GM13976 (cell line): ENCODE results near the gene ROMO1.

Experiments used
- DNase-seq: peaks from one replicate; pipeline ENCODE4 v3.0.0; 2012; ENCODE audit warnings: low spot score
- CTCF ChIP-seq: IDR thresholded peaks from 2 replicates; pipeline ENCODE4 v1.5.1; 2012; ENCODE audit warnings: borderline replicate concordance, mild to moderate bottlenecking; ENCODE audit not compliant: insufficient read depth; ENCODE audit errors: extremely low read depth, missing control alignments, control extremely low read depth
- in situ Hi-C: fragments of 300-500 bp; cut with MboI; formaldehyde crosslinking; loops from one replicate; pipeline ENCODE4 v1.12.0; 2022; ENCODE audit warnings: low sequenced_read_pairs, mixed read lengths, inconsistent platforms; ENCODE audit not compliant: unreplicated experiment

Gene ROMO1

GRCh38 chr20:35731862-35732643 lies 32.8 kb downstream of the ROMO1 start:
- in situ Hi-C loops = no loop called here
- no peak for DNase-seq
- TF ChIP-seq CTCF = no peak

- in situ Hi-C loops = no loop called here
- TF ChIP-seq CTCF = no peak
- DNase-seq = no peak
Observed at GRCh38 chr20:35732644-35732982, 33.4 kb downstream of the ROMO1 start.

- DNase-seq = no peak
- no peak for TF ChIP-seq CTCF
- in situ Hi-C loops = no loop called here
Observed at GRCh38 chr20:35734374-35734773, 35.2 kb downstream of the ROMO1 start.

GRCh38 chr20:35734777-35735649 lies 35.8 kb downstream of the ROMO1 start:
- no peak for DNase-seq
- no peak for TF ChIP-seq CTCF
- in situ Hi-C loops = no loop called here

- no peak for TF ChIP-seq CTCF
- DNase-seq = no peak
- in situ Hi-C loops = no loop called here
Observed at GRCh38 chr20:35735826-35736470, 36.7 kb downstream of the ROMO1 start.

- no peak for DNase-seq
- TF ChIP-seq CTCF = no peak
- in situ Hi-C loops = no loop called here
Observed at GRCh38 chr20:35737865-35738333, 38.7 kb downstream of the ROMO1 start.
